ENCODE results near the gene KRT76.

KRT76 gene

GRCh38 chr12:52720365-52720886, 56.7 kb downstream of the KRT76 start:
- no peak for DNase-seq
- in situ Hi-C loops (cut with MboI; ENCODE audit: low pct_unique_long_range_greater_than_20kb, low sequenced_read_pairs) = no loop called here
